GM18868 (cell line): ENCODE measurements around the gene CD36.

ENCODE experiments used
- ATAC-seq: cut with Tn5 transposase; IDR thresholded peaks from one replicate; pipeline ENCODE4 v1.9.1; 2021; ENCODE audit warnings: mild to moderate bottlenecking, moderate library complexity; ENCODE audit not compliant: unreplicated experiment

The CD36 gene

GRCh38 chr7:80686576-80686975, 48.1 kb downstream of the CD36 start:
- no peak for ATAC-seq

GRCh38 chr7:80699045-80699638, 60.7 kb downstream of the CD36 start:
- ATAC-seq, result peak; percentile 79

DNA sequence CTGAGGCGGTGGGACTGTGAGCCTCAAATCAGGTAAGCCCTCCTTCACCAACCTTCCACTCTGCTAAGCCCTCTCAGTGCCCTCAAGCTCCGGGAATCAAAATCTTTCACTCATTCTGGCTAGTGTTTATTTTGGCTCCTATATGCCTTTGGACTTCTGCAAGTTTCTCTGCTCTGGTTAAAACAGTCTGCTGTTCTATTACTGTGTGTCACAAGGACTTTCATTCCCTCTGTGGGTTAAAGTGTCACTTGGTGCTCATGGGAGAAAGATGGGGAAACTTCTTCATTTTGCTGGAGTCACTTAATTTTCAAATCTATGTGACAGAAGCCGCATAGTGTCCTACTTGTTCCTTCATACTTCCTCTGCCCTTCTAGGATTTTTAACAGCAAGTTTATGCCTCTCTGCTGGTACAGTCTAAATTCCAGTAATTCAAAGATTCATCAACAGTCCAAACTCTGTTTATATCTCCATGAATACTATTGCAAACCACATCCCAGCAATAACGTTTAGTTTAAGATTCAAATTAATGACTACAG, 61.3 kb downstream of the CD36 start:
- no peak for ATAC-seq

GRCh38 chr7:80703272-80703671, 64.8 kb downstream of the CD36 start:
- ATAC-seq, result no peak

GRCh38 chr7:80705130-80705781, 66.8 kb downstream of the CD36 start:
- no peak for ATAC-seq

- ATAC-seq, result no peak
These were observed 68.9 kb downstream of the CD36 start for GRCh38 chr7:80707318-80707717.

DNA sequence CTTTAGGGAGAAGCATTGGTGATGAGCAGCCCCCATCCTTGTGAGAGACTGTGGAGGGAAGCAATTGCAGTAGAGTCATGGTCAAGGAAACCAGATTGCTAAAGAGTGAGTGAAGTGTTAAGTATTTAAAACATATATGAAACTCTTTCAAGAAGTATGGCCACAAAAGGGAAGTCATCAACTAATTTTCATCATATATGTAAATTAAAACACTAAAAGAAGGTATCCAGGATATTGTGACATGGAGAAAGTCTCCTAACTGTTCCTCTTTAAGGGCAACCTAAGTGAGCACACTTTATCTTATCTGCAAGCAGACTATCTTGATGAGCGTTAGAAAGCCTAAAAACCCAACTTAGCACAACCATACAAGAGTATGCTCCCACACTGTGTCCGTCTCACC, 69.7 kb downstream of the CD36 start:
- ATAC-seq, result no peak

DNA sequence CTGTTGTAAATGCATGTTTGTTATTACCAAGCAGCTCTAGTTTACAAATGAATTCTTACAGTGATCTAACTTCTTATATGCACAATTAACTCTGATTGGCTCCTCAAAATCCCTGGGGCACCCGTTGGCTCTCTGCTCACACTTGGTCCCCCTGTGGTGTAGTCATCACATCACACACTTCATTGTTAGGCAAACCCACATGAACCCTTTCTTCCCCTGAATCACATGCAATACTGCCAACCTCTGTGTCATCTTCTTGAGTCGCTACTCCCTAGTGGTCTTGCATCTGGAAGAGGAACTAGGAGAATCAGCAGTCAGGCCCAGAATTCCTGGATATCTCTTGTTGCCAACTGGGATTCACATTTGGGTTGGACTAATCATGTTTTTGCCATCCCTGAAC, 73.1 kb downstream of the CD36 start:
- ATAC-seq, result no peak

GRCh38 chr7:80719261-80719660, 80.8 kb downstream of the CD36 start:
- ATAC-seq, result no peak

DNA sequence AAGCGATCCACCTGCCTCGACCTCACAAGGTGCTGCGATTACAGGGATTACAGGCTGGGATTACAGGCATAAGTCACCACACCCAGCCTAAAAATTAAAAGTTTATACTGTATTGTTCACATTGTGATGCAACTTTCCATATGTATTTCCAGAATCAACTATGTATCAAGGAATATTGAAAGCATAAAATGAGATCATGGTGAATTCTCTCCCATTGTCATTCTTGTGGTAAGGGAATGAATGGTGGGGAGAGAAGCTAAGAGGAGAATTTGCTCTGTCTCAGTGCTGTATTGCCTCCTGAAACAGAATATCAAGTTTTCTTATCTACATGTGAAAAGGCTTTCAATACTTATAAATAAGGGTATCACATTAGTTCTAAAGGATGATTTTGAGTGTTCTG, 81.7 kb downstream of the CD36 start:
- ATAC-seq, result no peak

DNA sequence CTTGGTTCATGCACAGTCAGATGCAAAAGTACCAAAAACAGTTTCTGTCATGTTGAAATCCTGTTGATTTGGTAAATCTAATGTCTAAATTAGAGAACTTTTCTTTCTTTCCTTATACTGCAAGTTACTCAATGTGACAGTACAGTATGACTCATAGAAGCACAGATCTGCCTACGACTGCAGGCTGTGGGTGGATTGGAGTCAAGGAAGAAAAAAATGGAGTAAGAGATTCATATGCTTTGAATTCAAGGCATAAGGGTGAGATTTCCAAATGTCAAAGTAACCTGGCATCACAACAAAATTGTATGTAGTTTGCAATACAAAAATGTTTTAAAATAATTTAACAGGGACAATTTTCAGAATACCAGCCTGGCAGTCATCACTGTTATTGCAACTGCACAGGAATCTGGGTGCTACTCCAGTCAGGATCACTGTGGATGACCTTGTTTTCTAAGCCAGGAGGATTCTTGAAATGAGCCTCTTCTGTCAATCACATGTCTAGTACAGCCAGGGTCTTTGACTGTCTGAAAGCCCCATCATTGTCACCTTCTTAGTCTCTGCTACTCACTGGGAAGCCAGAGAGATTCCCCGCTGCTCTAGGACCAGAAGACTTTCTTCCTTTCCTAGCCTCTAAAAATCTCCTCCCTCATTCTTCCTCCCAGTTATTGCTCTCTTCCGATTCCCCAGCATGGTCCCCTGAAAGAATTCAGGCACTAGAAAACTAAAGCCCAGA, 83.6 kb downstream of the CD36 start:
- ATAC-seq, result no peak

- ATAC-seq, result no peak
These were observed 84.3 kb downstream of the CD36 start for GRCh38 chr7:80722616-80723195.

DNA sequence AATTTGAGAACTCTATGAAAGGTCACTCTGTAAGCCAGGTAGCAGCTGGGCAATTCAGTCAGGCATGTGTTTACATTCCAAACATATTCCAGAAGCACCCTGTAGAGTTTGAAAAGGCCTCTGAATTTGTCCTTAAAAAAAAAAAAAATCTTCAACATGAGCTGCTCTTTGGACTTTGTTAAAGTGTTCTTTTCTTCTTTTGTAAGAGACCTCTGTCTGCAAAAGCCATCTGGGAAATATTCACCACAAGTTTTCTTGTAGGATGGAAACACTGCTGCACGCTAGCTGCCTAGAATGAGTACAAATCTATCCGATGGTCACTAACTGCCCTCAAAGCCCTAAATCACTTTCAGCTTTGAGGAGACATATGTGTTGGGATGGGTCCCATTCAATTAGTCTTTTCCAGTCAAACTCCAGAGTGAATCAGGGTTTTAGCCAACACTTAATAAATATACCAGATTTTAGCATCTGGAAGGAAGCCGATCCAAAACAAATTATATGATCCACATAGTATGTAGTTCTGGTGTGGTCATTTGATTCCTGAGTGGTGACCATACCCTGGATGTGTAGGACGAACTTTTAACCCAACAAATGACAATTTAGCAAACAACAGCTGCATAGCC, 85.9 kb downstream of the CD36 start:
- ATAC-seq, result no peak

- ATAC-seq, result no peak
These were observed 86.8 kb downstream of the CD36 start for GRCh38 chr7:80725181-80725611.
